HL-60 (cell line): ENCODE results near the gene TMEM200A.

ENCODE experiments used
- CTCF ChIP-seq: IDR thresholded peaks from one replicate; pipeline ENCODE4 v1.5.1; 2011; ENCODE audit warnings: low read length, control low read depth, inconsistent platforms; ENCODE audit not compliant: insufficient read depth
- GABPA ChIP-seq: IDR thresholded peaks from 2 replicates; pipeline ENCODE4 v1.6.1; 2012; ENCODE audit warnings: low read depth
- POLR2AphosphoS5 ChIP-seq: IDR thresholded peaks from 2 replicates; pipeline ENCODE4 v1.6.1; 2012; ENCODE audit warnings: low read depth
- REST ChIP-seq: IDR thresholded peaks from 2 replicates; pipeline ENCODE4 v1.6.1; 2012; ENCODE audit warnings: low read depth; ENCODE audit not compliant: insufficient replicate concordance
- SPI1 ChIP-seq: IDR thresholded peaks from 2 replicates; pipeline ENCODE4 v1.6.1; 2012; ENCODE audit warnings: low read depth, mild to moderate bottlenecking, borderline replicate concordance

GRCh38 chr6:130437961-130438360, 72.1 kb downstream of the TMEM200A start:
- no peak for TF ChIP-seq GABPA
- TF ChIP-seq CTCF = no peak
- TF ChIP-seq REST = no peak
- TF ChIP-seq POLR2AphosphoS5 = no peak
- no peak for TF ChIP-seq SPI1
